Omental fat pad (tissue), 4 donors: ENCODE results near the gene CDH1. TPM values are rescaled to one million over a fixed set of nuclear protein-coding genes. Genes with fewer than 3 reads are reported as not detected.

Experiments
- ATAC-seq: fragments of 150-250 bp; one replicate; pipeline ENCODE4 v1.9.1; 2016; ENCODE audit warnings: mild to moderate bottlenecking, moderate library complexity; ENCODE audit not compliant: low FRiP score
- DNase-seq: peaks from one replicate; pipeline ENCODE4 v3.0.0-alpha.2; 2019; ENCODE audit warnings: low spot score
- CTCF ChIP-seq, 3 donors: fragments of 450-650 bp; IDR thresholded peaks; one replicate each; pipeline ENCODE4 v1.5.1; 2016 to 2017; ENCODE audit warnings: antibody characterized with exemption in 3 of 3, mild to moderate bottlenecking in 3 of 3, moderate library complexity in 2 of 3
- total RNA-seq, 4 donors: library from RNA; depleted of rRNA; stranded (reverse); fragments of >200 nt; gene quantifications; one replicate each; pipeline ENCODE4 v1.1.0, GENCODE V29; 2016

Gene CDH1
- 10 to 100 TPM in 1 of 4 donors, 1 to 10 TPM in 2, not detected in 1; 1.8 to 18.7 (median 3.4) TPM for total RNA-seq

DNA sequence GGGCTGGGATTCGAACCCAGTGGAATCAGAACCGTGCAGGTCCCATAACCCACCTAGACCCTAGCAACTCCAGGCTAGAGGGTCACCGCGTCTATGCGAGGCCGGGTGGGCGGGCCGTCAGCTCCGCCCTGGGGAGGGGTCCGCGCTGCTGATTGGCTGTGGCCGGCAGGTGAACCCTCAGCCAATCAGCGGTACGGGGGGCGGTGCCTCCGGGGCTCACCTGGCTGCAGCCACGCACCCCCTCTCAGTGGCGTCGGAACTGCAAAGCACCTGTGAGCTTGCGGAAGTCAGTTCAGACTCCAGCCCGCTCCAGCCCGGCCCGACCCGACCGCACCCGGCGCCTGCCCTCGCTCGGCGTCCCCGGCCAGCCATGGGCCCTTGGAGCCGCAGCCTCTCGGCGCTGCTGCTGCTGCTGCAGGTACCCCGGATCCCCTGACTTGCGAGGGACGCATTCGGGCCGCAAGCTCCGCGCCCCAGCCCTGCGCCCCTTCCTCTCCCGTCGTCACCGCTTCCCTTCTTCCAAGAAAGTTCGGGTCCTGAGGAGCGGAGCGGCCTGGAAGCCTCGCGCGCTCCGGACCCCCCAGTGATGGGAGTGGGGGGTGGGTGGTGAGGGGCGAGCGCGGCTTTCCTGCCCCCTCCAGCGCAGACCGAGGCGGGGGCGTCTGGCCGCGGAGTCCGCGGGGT is at the start of gene CDH1:
Gene CDH1, plus strand, starts transcription at position 247 of the 684 bp plus-strand sequence. Its CDS starts 124 bp downstream, at position 371.
- no peak for DNase-seq
- TF ChIP-seq CTCF (IDR thresholded peaks at IDR 0.05): no peak
- ATAC-seq: peak; percentile 45

GRCh38 chr16:68689921-68690320 is 47.2 kb upstream of the CDH1 start:
- TF ChIP-seq CTCF (IDR thresholded peaks at IDR 0.05): no peak
- ATAC-seq (no peak), DNase-seq (no peak)

GRCh38 chr16:68695575-68695974 is 41.5 kb upstream of the CDH1 start:
- ATAC-seq: no peak
- no peak for DNase-seq
- TF ChIP-seq CTCF (IDR thresholded peaks at IDR 0.05): no peak

DNA sequence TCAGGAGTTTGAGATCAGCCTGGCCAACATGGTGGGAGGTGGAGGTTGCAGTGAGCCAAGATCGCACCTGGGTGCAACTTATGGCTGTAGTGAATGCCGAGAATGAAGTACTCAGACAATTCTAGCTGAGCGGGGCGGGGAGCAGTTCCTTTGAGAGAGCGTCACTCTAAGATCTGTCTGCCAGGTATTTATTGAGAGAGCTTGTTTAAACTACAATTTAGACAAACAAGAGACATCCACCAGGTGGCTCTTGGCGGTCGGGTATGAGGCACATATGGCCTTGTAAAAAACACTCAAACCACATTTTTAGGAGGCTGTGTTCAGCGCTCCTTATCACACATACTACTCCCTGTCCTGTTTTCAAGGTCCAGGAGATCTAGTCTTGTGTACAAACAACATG is 40.6 kb upstream of the CDH1 start:
- no peak for DNase-seq
- no peak for TF ChIP-seq CTCF (IDR thresholded peaks at IDR 0.05)
- no peak for ATAC-seq

- ATAC-seq: no peak
- no peak for DNase-seq
- TF ChIP-seq CTCF (IDR thresholded peaks at IDR 0.05): no peak
Measured at GRCh38 chr16:68698091-68698490, 39.0 kb upstream of the CDH1 start.

DNA sequence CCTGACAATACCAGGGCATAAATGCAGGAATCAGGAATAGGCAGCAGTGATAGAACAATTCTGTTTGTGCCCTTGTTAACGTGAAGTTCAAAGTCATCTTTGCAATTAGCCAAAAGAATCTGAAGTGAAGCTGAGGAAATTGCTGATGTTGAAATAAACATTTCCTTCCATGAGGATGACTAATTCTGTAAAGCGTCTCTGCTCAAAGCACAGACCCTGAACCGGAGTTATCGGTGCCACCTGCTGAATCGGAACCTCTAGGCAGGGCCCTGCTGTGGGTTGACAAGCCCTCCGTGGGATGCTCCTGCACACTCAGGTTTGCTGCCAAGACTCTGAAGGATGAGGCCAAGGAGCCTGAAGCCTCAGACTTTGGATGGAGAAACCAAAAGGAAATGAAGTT is 37.0 kb upstream of the CDH1 start:
- TF ChIP-seq CTCF (IDR thresholded peaks at IDR 0.05): no peak
- ATAC-seq: no peak
- DNase-seq: no peak

GRCh38 chr16:68700831-68701230 is 36.3 kb upstream of the CDH1 start:
- TF ChIP-seq CTCF (IDR thresholded peaks at IDR 0.05): no peak
- no peak for DNase-seq
- ATAC-seq: no peak
